Loucy (cell line): ENCODE results near the gene HUWE1.

ENCODE experiments used
- H2AFZ ChIP-seq: fragments of 200-600 bp; sonication (generic); 2 replicates; pipeline ENCODE4 v1.6.0; 2016; ENCODE audit warnings: antibody characterized with exemption, mild to moderate bottlenecking, low read length, moderate library complexity
- H3F3A ChIP-seq: fragments of 200-600 bp; 2 replicates; pipeline ENCODE4 v1.6.0; 2016; ENCODE audit warnings: antibody characterized with exemption, low read depth, mild to moderate bottlenecking
- H3K27me3 ChIP-seq: fragments of 200-600 bp; sonication (generic); 2 replicates; pipeline ENCODE4 v1.6.1; 2014; ENCODE audit warnings: low read length, mild to moderate bottlenecking; ENCODE audit not compliant: insufficient read depth, poor library complexity, severe bottlenecking
- H3K36me3 ChIP-seq: fragments of 200-600 bp; sonication (generic); 2 replicates; pipeline ENCODE4 v1.6.1; 2016; ENCODE audit warnings: low read length; ENCODE audit not compliant: insufficient read depth
- H3K4me1 ChIP-seq: fragments of 200-600 bp; sonication (generic); 2 replicates; pipeline ENCODE4 v1.5.1; 2014; ENCODE audit warnings: low read length, mild to moderate bottlenecking; ENCODE audit not compliant: insufficient read depth, poor library complexity, severe bottlenecking
- H3K4me2 ChIP-seq: fragments of 200-600 bp; sonication (generic); 2 replicates; pipeline ENCODE4 v1.6.0; 2014; ENCODE audit warnings: antibody characterized with exemption, low read length, low read depth, mild to moderate bottlenecking; ENCODE audit not compliant: poor library complexity, severe bottlenecking
- H3K4me3 ChIP-seq: fragments of 200-600 bp; sonication (generic); 2 replicates; pipeline ENCODE4 v1.5.1; 2014; ENCODE audit warnings: low read length, mild to moderate bottlenecking, mixed read lengths; ENCODE audit not compliant: poor library complexity, severe bottlenecking
- H3K79me2 ChIP-seq: fragments of 200-600 bp; sonication (generic); 2 replicates; pipeline ENCODE4 v1.6.1; 2014; ENCODE audit warnings: low read length; ENCODE audit not compliant: insufficient read depth
- H3K9ac ChIP-seq: fragments of 200-600 bp; sonication (generic); 2 replicates; pipeline ENCODE4 v1.6.0; 2014; ENCODE audit warnings: mild to moderate bottlenecking, low read depth, low read length, moderate library complexity; ENCODE audit not compliant: poor library complexity, severe bottlenecking
- H3K9me2 ChIP-seq: fragments of 200-600 bp; sonication (generic); replicated peaks from 2 replicates; pipeline ENCODE4 v1.6.1; 2016; ENCODE audit warnings: low read depth, low read length, mixed read lengths
- H3K9me3 ChIP-seq: fragments of 200-600 bp; sonication (generic); 2 replicates; pipeline ENCODE4 v1.6.1; 2014; ENCODE audit warnings: mild to moderate bottlenecking, antibody characterized with exemption, low read length, low read depth; ENCODE audit not compliant: insufficient read depth
- H4K20me1 ChIP-seq: fragments of 200-600 bp; sonication (generic); 2 replicates; pipeline ENCODE4 v1.6.0; 2014; ENCODE audit warnings: antibody characterized with exemption, low read length, mild to moderate bottlenecking; ENCODE audit not compliant: insufficient read depth, poor library complexity, severe bottlenecking
- EZH2phosphoT487 ChIP-seq: fragments of 200-600 bp; IDR thresholded peaks from 2 replicates; pipeline ENCODE4 v1.6.1; 2018; ENCODE audit warnings: antibody characterized with exemption, mild to moderate bottlenecking, moderate library complexity, borderline replicate concordance
- TF ChIP-seq, protein P1 (sequence below): fragments of 200-600 bp; sonication (generic); conservative IDR thresholded peaks from 2 replicates; pipeline ENCODE4 v1.5.1; 2014; ENCODE audit warnings: mild to moderate bottlenecking, antibody characterized with exemption, low read length

The HUWE1 gene

DNA sequence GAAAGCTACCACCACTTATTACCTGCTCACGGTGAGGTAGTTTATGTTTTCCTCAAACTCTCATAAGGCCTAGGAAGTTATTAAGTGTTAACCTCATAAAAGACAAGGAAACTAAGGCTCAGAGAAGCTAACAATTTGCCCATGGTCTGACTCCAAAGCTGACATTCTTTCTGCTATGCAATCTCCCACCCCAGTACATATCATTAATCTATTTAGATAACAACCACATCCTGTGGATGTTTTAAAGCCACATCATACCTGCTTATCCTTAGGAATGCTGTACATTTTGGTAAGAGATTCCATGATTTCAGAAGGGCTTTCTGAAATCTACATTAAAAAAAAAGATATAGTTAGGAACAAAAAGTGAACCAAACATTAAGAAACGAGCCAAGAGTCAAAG, 55.4 kb downstream of the HUWE1 start:
- no peaks in the 10 kb centered on the region for H3K27me3 ChIP-seq
- no peaks in the 10 kb centered on the region for H3K9me3 ChIP-seq
- no peak overlapping the region for H3K4me2 ChIP-seq
- H3K9ac ChIP-seq = no peak overlapping the region
- no peaks in the 10 kb centered on the region for H3K4me1 ChIP-seq
- TF ChIP-seq EZH2phosphoT487 = no peak
- TF ChIP-seq, protein P1, sequence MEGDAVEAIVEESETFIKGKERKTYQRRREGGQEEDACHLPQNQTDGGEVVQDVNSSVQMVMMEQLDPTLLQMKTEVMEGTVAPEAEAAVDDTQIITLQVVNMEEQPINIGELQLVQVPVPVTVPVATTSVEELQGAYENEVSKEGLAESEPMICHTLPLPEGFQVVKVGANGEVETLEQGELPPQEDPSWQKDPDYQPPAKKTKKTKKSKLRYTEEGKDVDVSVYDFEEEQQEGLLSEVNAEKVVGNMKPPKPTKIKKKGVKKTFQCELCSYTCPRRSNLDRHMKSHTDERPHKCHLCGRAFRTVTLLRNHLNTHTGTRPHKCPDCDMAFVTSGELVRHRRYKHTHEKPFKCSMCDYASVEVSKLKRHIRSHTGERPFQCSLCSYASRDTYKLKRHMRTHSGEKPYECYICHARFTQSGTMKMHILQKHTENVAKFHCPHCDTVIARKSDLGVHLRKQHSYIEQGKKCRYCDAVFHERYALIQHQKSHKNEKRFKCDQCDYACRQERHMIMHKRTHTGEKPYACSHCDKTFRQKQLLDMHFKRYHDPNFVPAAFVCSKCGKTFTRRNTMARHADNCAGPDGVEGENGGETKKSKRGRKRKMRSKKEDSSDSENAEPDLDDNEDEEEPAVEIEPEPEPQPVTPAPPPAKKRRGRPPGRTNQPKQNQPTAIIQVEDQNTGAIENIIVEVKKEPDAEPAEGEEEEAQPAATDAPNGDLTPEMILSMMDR = no peak
- no peaks in the 10 kb centered on the region for H3K9me2 ChIP-seq
- no peak overlapping the region for H2AFZ ChIP-seq
- H3F3A ChIP-seq = no peaks in the 10 kb centered on the region
- 0 out of 2 replicates have a peak, but pooled peaks cover 4% of the 10 kb centered on the region for H3K79me2 ChIP-seq
- peaks cover 9% of the 10 kb centered on the region for H4K20me1 ChIP-seq
- no peak overlapping the region for H3K4me3 ChIP-seq
- peaks cover 88% of the 10 kb centered on the region; the same call in 1 of the 2 replicates for H3K36me3 ChIP-seq

- Histone ChIP-seq H4K20me1 (peaks cover 9% of the 10 kb centered on the region), H2AFZ (no peak overlapping the region), H3K9ac (no peak overlapping the region), H3F3A (no peaks in the 10 kb centered on the region), H3K4me2 (no peak overlapping the region), H3K4me3 (no peak overlapping the region), H3K9me3 (no peaks in the 10 kb centered on the region), H3K36me3 (peaks cover 88% of the 10 kb centered on the region; the same call in 1 of the 2 replicates), H3K79me2 (no peaks in the 10 kb centered on the region), H3K4me1 (no peaks in the 10 kb centered on the region), H3K27me3 (no peaks in the 10 kb centered on the region), H3K9me2 (no peaks in the 10 kb centered on the region)
- TF ChIP-seq, protein P1 = no peak
- TF ChIP-seq EZH2phosphoT487 = no peak
Observed at GRCh38 chrX:53630261-53630660, 56.3 kb downstream of the HUWE1 start.

DNA sequence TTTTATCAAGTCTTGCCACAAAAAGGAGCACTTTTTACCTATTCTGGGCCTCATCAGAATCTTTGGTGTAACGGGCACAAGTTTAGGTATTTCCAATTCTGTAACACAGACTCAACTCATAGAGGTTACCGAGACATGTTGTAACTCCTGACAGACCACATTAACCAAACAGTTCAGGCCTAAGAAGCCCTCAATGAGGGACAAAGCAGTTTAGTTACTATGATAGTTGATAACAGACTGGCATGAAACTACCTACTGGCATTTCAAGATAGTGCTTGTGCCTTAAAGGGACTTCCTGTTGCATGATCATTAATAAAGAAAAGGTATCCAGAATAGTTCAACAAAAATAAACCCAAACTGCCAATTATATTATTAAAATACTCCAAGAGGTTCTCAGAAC, 64.1 kb downstream of the HUWE1 start:
- no peaks in the 10 kb centered on the region for H3K9me3 ChIP-seq
- no peak overlapping the region for H2AFZ ChIP-seq
- H4K20me1 ChIP-seq = no peaks in the 10 kb centered on the region
- no peak for TF ChIP-seq EZH2phosphoT487
- TF ChIP-seq, protein P1 = no peak
- H3K9ac ChIP-seq = no peak overlapping the region
- H3K4me2 ChIP-seq = no peak overlapping the region
- no peak overlapping the region for H3K4me3 ChIP-seq
- H3K9me2 ChIP-seq = no peaks in the 10 kb centered on the region
- peaks cover 82% of the 10 kb centered on the region; the same call in 1 of the 2 replicates for H3K36me3 ChIP-seq
- no peaks in the 10 kb centered on the region for H3K4me1 ChIP-seq
- H3F3A ChIP-seq = no peaks in the 10 kb centered on the region
- no peaks in the 10 kb centered on the region for H3K27me3 ChIP-seq
- H3K79me2 ChIP-seq = no peaks in the 10 kb centered on the region
